KMS-11 (cell line): ENCODE measurements around the gene DAAM1.

Experiments used
- H2AFZ ChIP-seq: fragments of 200-600 bp; sonication (generic); 2 replicates; pipeline ENCODE4 v1.6.1; 2016; ENCODE audit warnings: antibody characterized with exemption, mixed run types, low read depth
- H3K27ac ChIP-seq: fragments of 200-600 bp; sonication (generic); 2 replicates; pipeline ENCODE4 v1.6.1; 2016; ENCODE audit warnings: mild to moderate bottlenecking, mixed run types
- H3K27me3 ChIP-seq: fragments of 200-600 bp; sonication (generic); 2 replicates; pipeline ENCODE4 v1.6.1; 2017; ENCODE audit warnings: mild to moderate bottlenecking, low read depth, mixed run types, moderate library complexity; ENCODE audit not compliant: insufficient read depth
- H3K36me3 ChIP-seq: fragments of 200-600 bp; sonication (generic); 2 replicates; pipeline ENCODE4 v1.6.1; 2017; ENCODE audit warnings: mild to moderate bottlenecking, mixed run types; ENCODE audit not compliant: insufficient read depth
- H3K4me1 ChIP-seq: fragments of 200-600 bp; sonication (generic); 2 replicates; pipeline ENCODE4 v1.6.1; 2016; ENCODE audit warnings: mild to moderate bottlenecking, low read depth, mixed run types; ENCODE audit not compliant: poor library complexity, severe bottlenecking
- H3K4me2 ChIP-seq: fragments of 200-600 bp; sonication (generic); 2 replicates; pipeline ENCODE4 v1.7.0; 2016; ENCODE audit warnings: mild to moderate bottlenecking, mixed run types
- H3K4me3 ChIP-seq: fragments of 200-600 bp; sonication (generic); IDR thresholded peaks from 2 replicates; pipeline ENCODE4 v1.6.1; 2017; ENCODE audit warnings: low read depth, low read length, mixed read lengths; ENCODE audit not compliant: insufficient read depth
- H3K79me2 ChIP-seq: fragments of 200-600 bp; sonication (generic); 2 replicates; pipeline ENCODE4 v1.6.1; 2016; ENCODE audit warnings: low read depth, mixed run types; ENCODE audit not compliant: insufficient read depth
- H3K9ac ChIP-seq: fragments of 200-600 bp; sonication (generic); 2 replicates; pipeline ENCODE4 v1.6.1; 2016; ENCODE audit warnings: mild to moderate bottlenecking, mixed run types
- H4K20me1 ChIP-seq: fragments of 200-600 bp; sonication (generic); 2 replicates; pipeline ENCODE4 v1.6.1; 2016; ENCODE audit warnings: mild to moderate bottlenecking, mixed run types; ENCODE audit not compliant: insufficient read depth
- TF ChIP-seq, protein P1 (sequence below): fragments of 200-600 bp; sonication (generic); conservative IDR thresholded peaks from 2 replicates; pipeline ENCODE4 v1.6.1; 2017; ENCODE audit warnings: low read depth, mild to moderate bottlenecking, antibody characterized with exemption, low read length, moderate library complexity, mixed read lengths

The DAAM1 gene

GRCh38 chr14:59308673-59309072 is 120.2 kb downstream of the DAAM1 start:
- H4K20me1 ChIP-seq: no peaks in the 10 kb centered on the region
- TF ChIP-seq, protein P1, sequence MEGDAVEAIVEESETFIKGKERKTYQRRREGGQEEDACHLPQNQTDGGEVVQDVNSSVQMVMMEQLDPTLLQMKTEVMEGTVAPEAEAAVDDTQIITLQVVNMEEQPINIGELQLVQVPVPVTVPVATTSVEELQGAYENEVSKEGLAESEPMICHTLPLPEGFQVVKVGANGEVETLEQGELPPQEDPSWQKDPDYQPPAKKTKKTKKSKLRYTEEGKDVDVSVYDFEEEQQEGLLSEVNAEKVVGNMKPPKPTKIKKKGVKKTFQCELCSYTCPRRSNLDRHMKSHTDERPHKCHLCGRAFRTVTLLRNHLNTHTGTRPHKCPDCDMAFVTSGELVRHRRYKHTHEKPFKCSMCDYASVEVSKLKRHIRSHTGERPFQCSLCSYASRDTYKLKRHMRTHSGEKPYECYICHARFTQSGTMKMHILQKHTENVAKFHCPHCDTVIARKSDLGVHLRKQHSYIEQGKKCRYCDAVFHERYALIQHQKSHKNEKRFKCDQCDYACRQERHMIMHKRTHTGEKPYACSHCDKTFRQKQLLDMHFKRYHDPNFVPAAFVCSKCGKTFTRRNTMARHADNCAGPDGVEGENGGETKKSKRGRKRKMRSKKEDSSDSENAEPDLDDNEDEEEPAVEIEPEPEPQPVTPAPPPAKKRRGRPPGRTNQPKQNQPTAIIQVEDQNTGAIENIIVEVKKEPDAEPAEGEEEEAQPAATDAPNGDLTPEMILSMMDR: no peak
- no peak overlapping the region for H3K4me2 ChIP-seq
- no peaks in the 10 kb centered on the region for H3K36me3 ChIP-seq
- no peaks in the 10 kb centered on the region for H3K79me2 ChIP-seq
- no peak overlapping the region for H3K9ac ChIP-seq
- H3K4me1 ChIP-seq: peaks cover 16% of the 10 kb centered on the region
- H2AFZ ChIP-seq: no peak overlapping the region
- no peak overlapping the region for H3K27ac ChIP-seq
- no peaks in the 10 kb centered on the region for H3K27me3 ChIP-seq
- no peak overlapping the region for H3K4me3 ChIP-seq

GRCh38 chr14:59309291-59309900 is 120.9 kb downstream of the DAAM1 start:
- no peaks in the 10 kb centered on the region for H3K36me3 ChIP-seq
- peaks cover 19% of the 10 kb centered on the region for H3K4me1 ChIP-seq
- TF ChIP-seq, protein P1: no peak
- no peak overlapping the region for H3K9ac ChIP-seq
- H2AFZ ChIP-seq: no peak overlapping the region
- H3K27ac ChIP-seq: no peak overlapping the region
- H3K4me2 ChIP-seq: no peak overlapping the region
- no peaks in the 10 kb centered on the region for H4K20me1 ChIP-seq
- H3K4me3 ChIP-seq: no peak overlapping the region
- no peaks in the 10 kb centered on the region for H3K79me2 ChIP-seq
- no peaks in the 10 kb centered on the region for H3K27me3 ChIP-seq

GRCh38 chr14:59310633-59311032 is 122.2 kb downstream of the DAAM1 start:
- Histone ChIP-seq H2AFZ (no peak overlapping the region), H3K27me3 (no peaks in the 10 kb centered on the region), H3K27ac (no peak overlapping the region), H3K79me2 (no peaks in the 10 kb centered on the region), H3K9ac (no peak overlapping the region), H3K4me3 (no peak overlapping the region), H3K4me2 (no peak overlapping the region), H3K4me1 (peaks cover 19% of the 10 kb centered on the region), H3K36me3 (no peaks in the 10 kb centered on the region), H4K20me1 (no peaks in the 10 kb centered on the region)
- TF ChIP-seq, protein P1: no peak

- Histone ChIP-seq H3K4me3 (no peak overlapping the region), H3K36me3 (no peaks in the 10 kb centered on the region), H4K20me1 (no peaks in the 10 kb centered on the region), H2AFZ (no peak overlapping the region), H3K27ac (no peak overlapping the region), H3K9ac (no peak overlapping the region), H3K4me1 (peaks cover 19% of the 10 kb centered on the region), H3K4me2 (no peak overlapping the region), H3K79me2 (no peaks in the 10 kb centered on the region), H3K27me3 (no peaks in the 10 kb centered on the region)
- TF ChIP-seq, protein P1: no peak
Measured at GRCh38 chr14:59311723-59312122, 123.3 kb downstream of the DAAM1 start.
